NK-92 treated with Interleukin-12 subunit alpha and Interleukin-12 subunit beta, amount 100 ng/mL, for 24 hours (cell line): Measurements from ENCODE around the gene CLTB.
"Not testable (repeated sequence)": the region's sequence is repeated elsewhere in the genome, so short reads cannot be mapped to it uniquely, and the experiment has no call there.

Source experiments
- DNase-seq: peaks from one replicate; lab custom pipeline; 2025; lab: John Stamatoyannopoulos, UW

CLTB gene

GRCh38 chr5:176427971-176428370 lies 11.6 kb upstream of the CLTB start:
- DNase-seq, result no peak

- no peak for DNase-seq
Observed at GRCh38 chr5:176426876-176427275, 10.5 kb upstream of the CLTB start.

GRCh38 chr5:176425791-176426190 lies 9.5 kb upstream of the CLTB start:
- no peak for DNase-seq

- no peak for DNase-seq
Observed at GRCh38 chr5:176425138-176425537, 8.8 kb upstream of the CLTB start.

GRCh38 chr5:176424181-176424580 lies 7.8 kb upstream of the CLTB start:
- DNase-seq, result no peak

- no peak for DNase-seq
Observed at GRCh38 chr5:176420972-176421544, 4.7 kb upstream of the CLTB start.

GRCh38 chr5:176420086-176420485 lies 3.7 kb upstream of the CLTB start:
- DNase-seq, result no peak

GRCh38 chr5:176418251-176418650 lies 1.9 kb upstream of the CLTB start:
- DNase-seq, result no peak

GRCh38 chr5:176416965-176417364 lies 626 bp upstream of the CLTB start:
- DNase-seq, result no peak

GRCh38 chr5:176415240-176415951 lies 943 bp downstream of the CLTB start:
- DNase-seq, result no peak

GRCh38 chr5:176414704-176415103 lies 1.6 kb downstream of the CLTB start:
- DNase-seq, result no peak

GRCh38 chr5:176413709-176414191 lies 2.6 kb downstream of the CLTB start:
- DNase-seq, result no peak

- DNase-seq, result no peak
Observed at GRCh38 chr5:176413255-176413565, 3.1 kb downstream of the CLTB start.

GRCh38 chr5:176412517-176413254 lies 3.7 kb downstream of the CLTB start:
- DNase-seq, result no peak

GRCh38 chr5:176410486-176411180 lies 5.7 kb downstream of the CLTB start:
- DNase-seq, result no peak

- no peak for DNase-seq
Observed at GRCh38 chr5:176409765-176410164, 6.6 kb downstream of the CLTB start.

- no peak for DNase-seq
Observed at GRCh38 chr5:176408590-176408989, 7.7 kb downstream of the CLTB start.

GRCh38 chr5:176408252-176408573 lies 8.1 kb downstream of the CLTB start:
- not testable (repeated sequence) for DNase-seq

GRCh38 chr5:176407456-176408251 lies 8.7 kb downstream of the CLTB start:
- DNase-seq, result no peak

- no peak for DNase-seq
Observed at GRCh38 chr5:176406436-176407052, 9.8 kb downstream of the CLTB start.

- DNase-seq, result no peak
Observed at GRCh38 chr5:176405656-176406435, 10.5 kb downstream of the CLTB start.
